Measurements from ENCODE around the gene BCR.
A peak's percentile ranks its signal among the peaks of the same experiment; 100 is the strongest.

Gene BCR

GRCh38 chr22:23199159-23199558 is 18.9 kb downstream of the BCR start:
- no peak for DNase-seq (ENCODE audit: low read depth in 3 of 3)

- DNase-seq (ENCODE audit: low read depth in 3 of 3), result no peak
Observed at GRCh38 chr22:23200898-23201297, 20.6 kb downstream of the BCR start.

- no peak for DNase-seq (ENCODE audit: low read depth in 3 of 3)
Observed at GRCh38 chr22:23202812-23203451, 22.6 kb downstream of the BCR start.

GRCh38 chr22:23203452-23204124 is 23.3 kb downstream of the BCR start:
- no peak for DNase-seq (ENCODE audit: low read depth in 3 of 3)

GRCh38 chr22:23204125-23204488 is 23.8 kb downstream of the BCR start:
- no peak for DNase-seq (ENCODE audit: low read depth in 3 of 3)

GRCh38 chr22:23204541-23205157 is 24.3 kb downstream of the BCR start:
- DNase-seq (ENCODE audit: low read depth in 3 of 3), result no peak

DNA sequence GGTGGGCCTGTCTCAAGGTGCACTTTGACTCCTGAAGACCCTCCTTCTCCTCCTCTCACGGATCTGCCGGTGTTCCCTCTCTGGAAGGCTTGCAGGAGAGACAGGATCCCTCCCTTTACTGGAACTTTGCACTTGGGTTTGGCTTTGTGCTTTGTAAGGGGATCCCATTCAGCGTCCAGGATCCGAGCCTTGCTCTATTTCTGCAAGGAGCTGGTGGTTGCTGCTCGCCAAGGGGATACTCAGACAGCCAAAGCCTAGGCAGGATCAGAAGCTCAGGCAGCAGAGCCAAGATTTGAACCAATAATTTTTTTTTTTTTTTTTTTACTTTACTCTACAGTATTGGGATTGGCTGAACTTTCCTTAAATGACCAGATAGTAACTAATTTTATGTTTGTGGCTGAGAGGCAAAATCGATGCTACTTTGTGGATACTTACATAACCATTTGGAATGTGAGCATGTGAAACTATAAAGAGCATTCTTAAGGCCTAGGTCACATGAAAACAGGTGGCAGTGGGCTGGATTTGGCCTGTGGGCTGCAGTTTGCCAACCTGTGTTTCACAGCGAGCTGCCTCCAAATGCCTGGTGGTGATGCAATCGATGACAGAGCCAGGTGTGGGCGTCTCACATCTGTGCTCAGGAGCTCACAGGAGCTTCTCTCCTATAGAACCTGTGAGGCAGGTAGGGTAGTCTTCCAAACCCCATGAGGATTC is 25.2 kb downstream of the BCR start:
- DNase-seq (ENCODE audit: low read depth in 3 of 3), result no peak

DNA sequence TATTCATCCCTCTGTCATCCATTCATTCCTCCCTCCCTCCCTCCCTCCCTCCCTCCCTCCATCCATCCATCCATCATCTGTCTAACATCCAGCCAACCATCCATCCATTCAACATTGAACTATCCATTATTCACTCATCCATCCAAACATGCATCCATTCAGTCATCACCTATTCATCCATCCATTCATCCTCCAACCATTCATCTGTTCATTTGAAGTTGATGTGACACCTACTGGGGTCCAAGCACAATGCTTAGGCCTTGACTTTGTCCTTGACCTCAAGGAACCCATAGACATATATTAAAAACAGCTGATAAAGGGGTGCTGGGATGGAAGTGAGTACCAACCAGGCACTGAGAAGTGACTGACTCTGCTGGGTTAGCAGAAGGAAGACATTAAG is 26.6 kb downstream of the BCR start:
- no peak for DNase-seq (ENCODE audit: low read depth in 3 of 3)

- no peak for DNase-seq (ENCODE audit: low read depth in 3 of 3)
Observed at GRCh38 chr22:23207729-23208393, 27.6 kb downstream of the BCR start.

GRCh38 chr22:23210428-23211170 is 30.3 kb downstream of the BCR start:
- no peak for DNase-seq (ENCODE audit: low read depth in 3 of 3)

DNA sequence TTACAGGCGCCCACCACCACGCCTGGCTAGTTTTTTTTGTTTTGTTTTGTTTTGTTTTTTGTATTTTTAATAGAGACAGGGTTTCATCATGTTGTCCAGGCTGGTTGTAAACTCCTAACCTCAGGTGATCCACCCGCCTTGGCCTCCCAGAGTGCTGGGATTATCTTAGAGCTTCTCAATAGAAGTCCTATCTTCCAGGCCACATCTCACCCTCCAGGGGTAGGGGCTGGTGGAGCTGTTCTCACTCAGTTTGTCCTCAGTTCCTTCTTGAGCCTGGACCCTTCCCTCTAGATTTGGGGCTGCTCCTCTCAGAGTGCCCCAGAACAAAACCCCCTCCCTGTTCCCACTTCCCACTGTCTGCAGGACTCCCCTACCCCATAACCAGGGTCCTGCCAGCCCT is 31.3 kb downstream of the BCR start:
- no peak for DNase-seq (ENCODE audit: low read depth in 3 of 3)

GRCh38 chr22:23212061-23213021 is 32.0 kb downstream of the BCR start:
- DNase-seq (ENCODE audit: low read depth in 3 of 3), result no peak

GRCh38 chr22:23213022-23213555 is 32.8 kb downstream of the BCR start:
- no peak for DNase-seq (ENCODE audit: low read depth in 3 of 3)

DNA sequence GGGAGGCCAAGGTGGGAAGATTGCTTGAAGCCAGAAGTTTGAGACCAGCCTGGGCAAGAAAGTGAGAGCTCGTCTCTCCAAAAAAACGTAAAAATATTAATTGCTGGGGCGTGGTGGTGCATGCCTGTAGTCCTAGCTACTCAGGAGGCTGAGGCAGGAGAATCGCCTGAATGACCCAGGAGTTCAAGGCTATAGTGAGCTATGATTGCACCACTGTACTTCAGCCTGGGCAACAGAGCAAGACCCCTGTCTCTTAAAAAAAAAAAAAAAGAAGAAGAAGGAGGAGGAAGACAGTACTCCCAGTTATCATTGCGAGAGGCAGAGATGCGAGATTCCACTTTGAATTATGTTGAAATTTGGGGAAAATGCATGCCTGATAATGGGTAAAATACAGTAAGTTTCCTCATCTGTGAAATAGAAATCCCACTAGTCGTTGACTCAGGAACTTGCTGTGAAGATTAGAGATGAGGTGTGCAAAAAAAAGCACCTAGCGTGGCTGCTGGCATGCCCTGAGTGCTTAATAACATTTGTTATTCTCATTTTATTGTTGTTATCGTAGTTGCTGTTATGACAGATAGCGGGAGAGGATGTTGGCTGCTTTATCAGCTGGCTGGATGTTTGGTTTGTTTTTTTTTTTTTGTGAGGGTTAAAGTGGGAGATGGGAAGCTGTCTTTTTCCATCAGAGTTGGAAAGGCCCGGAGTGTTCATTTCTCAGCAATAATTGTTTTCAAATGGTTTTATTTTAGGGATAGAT is 33.4 kb downstream of the BCR start:
- DNase-seq (ENCODE audit: low read depth in 3 of 3), result no peak

DNA sequence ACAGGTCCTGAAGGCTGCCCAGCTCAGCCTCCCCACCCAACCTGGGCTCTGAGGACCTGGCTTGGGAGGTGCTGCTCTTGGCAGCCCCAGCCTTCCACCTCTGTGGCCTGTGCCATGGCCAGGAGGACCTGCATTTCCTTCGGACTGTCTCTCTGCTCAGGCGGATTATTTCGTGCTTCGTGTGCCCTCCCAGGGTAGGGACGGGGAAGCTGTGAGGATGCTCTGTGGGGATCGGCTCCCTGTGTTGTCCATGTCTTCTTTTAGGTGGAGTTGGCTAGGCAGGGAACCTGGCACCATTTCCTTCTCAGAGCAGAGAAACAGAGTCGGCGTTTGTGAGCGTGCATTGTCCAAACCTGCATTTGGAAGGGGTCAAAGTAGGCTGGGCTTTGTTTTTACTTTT is 34.1 kb downstream of the BCR start:
- no peak for DNase-seq (ENCODE audit: low read depth in 3 of 3)

DNA sequence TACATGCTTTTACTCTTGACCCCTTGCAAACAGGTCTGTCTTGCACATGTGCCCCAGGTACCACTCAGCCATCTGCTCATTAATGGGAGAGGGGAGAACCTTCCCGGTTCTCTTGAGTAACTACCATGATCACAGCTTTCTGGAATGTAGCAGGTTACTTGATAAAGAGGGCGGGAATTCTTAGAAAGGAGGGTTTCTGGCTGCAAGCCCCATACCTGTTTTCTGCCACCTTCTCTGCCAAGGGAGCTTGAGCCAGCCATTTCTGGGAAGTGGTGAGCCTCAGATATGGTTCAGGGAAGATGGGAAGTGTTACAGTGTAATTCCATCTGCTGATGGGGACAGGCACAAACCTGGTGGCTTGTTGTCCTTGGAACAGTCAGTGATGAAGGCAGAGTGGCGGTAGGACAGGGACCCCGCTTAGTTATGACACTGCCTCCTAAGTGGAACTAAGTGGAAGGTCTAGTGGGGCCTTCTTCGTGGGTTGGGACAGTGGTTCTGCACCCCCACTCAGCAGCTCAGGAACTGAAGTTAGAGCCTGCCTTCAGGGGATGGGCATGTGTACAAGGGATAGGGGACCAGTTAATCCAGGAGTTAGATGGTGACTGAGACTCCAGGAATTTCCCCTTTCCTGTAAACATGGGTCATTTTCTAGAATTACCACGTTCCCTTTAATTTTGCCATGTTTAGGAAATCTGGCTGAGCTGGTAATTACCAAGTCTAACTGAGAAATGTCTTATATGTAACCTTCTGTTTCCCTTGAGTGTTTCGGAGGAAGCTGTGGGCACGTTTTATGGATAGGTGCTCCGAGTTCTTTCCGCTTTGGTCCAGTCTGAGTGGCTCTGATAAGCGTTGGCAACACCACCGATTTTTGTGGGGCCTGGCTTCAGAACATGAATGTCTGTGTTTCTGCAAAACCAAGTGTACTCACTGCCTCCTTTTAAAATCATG is 35.3 kb downstream of the BCR start:
- DNase-seq (ENCODE audit: low read depth in 3 of 3), result no peak

DNA sequence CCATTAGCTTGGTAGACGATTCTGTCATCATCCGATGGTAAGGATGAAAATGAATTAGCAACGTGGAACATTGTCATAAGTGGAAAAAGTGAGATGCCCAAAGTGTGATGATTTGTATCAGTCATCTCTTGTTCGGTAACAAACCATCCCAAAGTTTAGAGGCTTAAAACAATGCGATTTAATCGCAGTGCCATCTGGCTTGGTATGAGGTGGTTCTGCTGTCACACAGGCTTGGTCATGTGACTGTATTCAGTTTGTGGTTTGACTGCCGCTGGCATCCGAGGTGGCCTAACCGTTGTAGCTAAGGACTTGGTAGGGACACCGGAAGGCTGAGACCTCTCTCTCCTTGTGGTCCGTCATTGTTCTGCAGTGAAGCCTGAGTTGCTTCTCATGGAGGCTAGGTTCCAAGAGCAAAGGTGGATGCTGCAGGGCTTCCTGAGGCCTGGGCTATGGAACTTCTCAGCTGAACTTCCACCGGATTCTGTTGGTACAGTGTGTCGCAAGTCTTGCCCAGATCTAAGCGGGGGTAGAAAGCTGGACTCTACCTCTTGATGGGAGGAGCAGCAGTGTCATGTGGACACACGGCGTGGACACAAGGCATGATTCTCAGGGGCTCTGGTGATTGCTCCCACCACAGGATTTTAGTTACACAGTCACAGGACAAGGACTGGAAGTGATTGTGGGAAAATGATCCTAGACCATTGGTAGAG is 36.3 kb downstream of the BCR start:
- peak; percentile 34 to 48 (median 39) for DNase-seq (ENCODE audit: low read depth in 3 of 3)

Data from stimulated activated CD4-positive, alpha-beta T cell treated with anti-CD3 and anti-CD28 coated beads, TNF-alpha, amount 100 ng/mL, for 48 hours (primary cell).